HG02970 (cell line): Measurements from ENCODE around the gene CHMP4A.
"Not testable (repeated sequence)": the region's sequence is repeated elsewhere in the genome, so short reads cannot be mapped to it uniquely, and the experiment has no call there.

Experiments
- ATAC-seq: cut with Tn5 transposase; IDR thresholded peaks from one replicate; pipeline ENCODE4 v1.9.1; 2021; ENCODE audit warnings: mild to moderate bottlenecking, moderate library complexity, moderate number of reproducible peaks; ENCODE audit not compliant: unreplicated experiment, low FRiP score

CHMP4A gene

GRCh38 chr14:24249230-24250021, 36.1 kb upstream of the CHMP4A start:
- ATAC-seq = no peak

GRCh38 chr14:24247422-24247821, 34.1 kb upstream of the CHMP4A start:
- ATAC-seq = no peak

GRCh38 chr14:24246765-24247212, 33.5 kb upstream of the CHMP4A start:
- ATAC-seq = no peak

- not testable (repeated sequence) for ATAC-seq
Observed at GRCh38 chr14:24245350-24245749, 32.1 kb upstream of the CHMP4A start.

- no peak for ATAC-seq
Observed at GRCh38 chr14:24243336-24243836, 30.1 kb upstream of the CHMP4A start.

GRCh38 chr14:24241829-24242443, 28.6 kb upstream of the CHMP4A start:
- peak; percentile 70 for ATAC-seq

- ATAC-seq = no peak
Observed at GRCh38 chr14:24240110-24240918, 27.0 kb upstream of the CHMP4A start.

GRCh38 chr14:24238527-24239037, 25.3 kb upstream of the CHMP4A start:
- no peak for ATAC-seq

- ATAC-seq = no peak
Observed at GRCh38 chr14:24238123-24238522, 24.8 kb upstream of the CHMP4A start.

- ATAC-seq = no peak
Observed at GRCh38 chr14:24237463-24237955, 24.2 kb upstream of the CHMP4A start.

GRCh38 chr14:24236689-24237462, 23.6 kb upstream of the CHMP4A start:
- ATAC-seq = no peak

- ATAC-seq = no peak
Observed at GRCh38 chr14:24235804-24236688, 22.8 kb upstream of the CHMP4A start.

GRCh38 chr14:24234095-24235005, 21.1 kb upstream of the CHMP4A start:
- ATAC-seq = no peak

- ATAC-seq = no peak
Observed at GRCh38 chr14:24233538-24233866, 20.2 kb upstream of the CHMP4A start.

- ATAC-seq = peak; percentile 45
Observed at GRCh38 chr14:24232645-24233537, 19.6 kb upstream of the CHMP4A start, which contains the start of gene GMPR2. GMPR2 (plus strand) TSS chr14:24232929; CDS start chr14:24233254, 325 bp downstream.

GRCh38 chr14:24232121-24232644, 18.9 kb upstream of the CHMP4A start, which contains the start of gene NEDD8:
NEDD8 (minus strand) TSS chr14:24232367; CDS start chr14:24232267, 100 bp downstream.
- ATAC-seq = peak; percentile 73
